Stimulated activated CD4-positive, alpha-beta T cell treated with anti-CD3 and anti-CD28 coated beads, Interleukin-15, amount 100 ng/mL, for 1 hour (primary cell): ENCODE data around the gene ZFR.

Experiments used
- DNase-seq, 2 donors: peaks; one replicate each; pipeline ENCODE4 v3.0.0-alpha.2; 2020; ENCODE audit warnings: low read depth in 1 of 2, low spot score in 1 of 2

Gene ZFR

DNA sequence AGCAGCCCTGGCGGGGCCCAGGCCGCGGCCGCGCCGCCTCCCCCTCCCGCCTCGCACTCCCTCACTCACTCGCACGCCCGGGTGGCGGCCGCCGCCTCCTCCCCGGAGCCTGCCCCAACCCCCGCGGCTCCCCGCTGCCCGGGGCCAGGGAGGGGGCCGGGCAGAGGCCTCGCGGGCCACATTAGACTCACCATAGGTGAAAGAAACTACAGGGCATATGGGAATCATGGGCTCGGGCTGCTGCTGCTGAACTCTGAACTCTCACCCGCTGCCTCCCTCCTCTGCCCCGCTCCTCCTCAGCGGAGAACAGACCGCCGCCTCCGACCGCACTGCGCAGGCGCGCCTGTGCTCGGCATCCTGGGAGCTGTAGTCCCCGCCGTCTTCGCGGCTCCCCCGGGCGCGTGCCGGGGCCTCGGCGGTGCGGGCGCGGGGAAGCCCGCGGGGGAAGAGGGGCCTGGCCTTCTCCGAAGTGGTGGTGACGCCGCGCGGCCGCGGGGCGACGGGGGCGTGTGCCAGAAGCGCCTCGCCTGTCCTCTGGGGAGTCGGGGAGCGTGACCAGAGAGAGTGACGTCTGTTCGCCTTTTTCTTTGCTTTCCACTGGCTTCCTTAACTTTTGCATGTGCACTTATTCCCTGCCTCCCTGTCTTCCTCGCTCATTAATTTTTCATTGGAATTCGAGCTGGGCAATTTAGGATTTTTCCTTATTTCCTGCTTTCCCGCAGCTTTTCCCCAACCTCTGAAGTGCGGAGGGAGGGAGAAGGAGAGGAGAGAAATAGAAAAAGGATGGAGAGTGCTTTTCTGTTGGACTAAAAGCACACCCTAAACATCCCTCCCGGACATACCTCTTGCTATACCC lies at the start of gene ZFR:
Gene ZFR (minus strand): TSS at position 310 of the 856 bp plus-strand sequence. CDS start 82 bp downstream, at position 228.
- DNase-seq = peak; percentile 82 to 87

DNA sequence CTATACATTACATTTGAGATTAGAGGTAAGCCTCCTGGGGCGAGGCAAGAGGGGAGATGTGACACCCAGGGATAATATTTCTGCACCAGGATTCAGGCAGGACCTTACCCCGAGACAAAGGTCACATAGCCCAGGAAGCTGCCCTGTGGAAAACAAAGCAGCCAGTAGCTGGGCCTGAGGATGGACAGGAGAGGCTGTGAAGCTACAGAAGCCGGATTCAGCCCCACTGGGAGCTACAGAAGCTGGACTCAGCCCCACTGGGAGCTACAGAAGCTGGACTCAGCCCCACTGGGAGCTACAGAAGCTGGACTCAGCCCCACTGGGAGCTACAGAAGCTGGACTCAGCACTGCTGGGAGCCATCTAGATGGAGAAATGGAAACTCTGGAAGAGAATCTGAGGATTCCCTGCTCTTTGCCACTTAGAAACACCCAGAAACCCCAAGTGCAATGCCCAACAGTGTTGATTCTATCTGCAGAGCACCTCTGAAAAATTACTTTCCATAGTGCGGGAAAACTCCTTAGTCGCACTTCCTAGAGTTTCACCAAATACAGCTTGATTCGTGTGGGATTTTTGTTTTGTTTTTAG lies 46.5 kb upstream of the ZFR start:
- no peak for DNase-seq

DNA sequence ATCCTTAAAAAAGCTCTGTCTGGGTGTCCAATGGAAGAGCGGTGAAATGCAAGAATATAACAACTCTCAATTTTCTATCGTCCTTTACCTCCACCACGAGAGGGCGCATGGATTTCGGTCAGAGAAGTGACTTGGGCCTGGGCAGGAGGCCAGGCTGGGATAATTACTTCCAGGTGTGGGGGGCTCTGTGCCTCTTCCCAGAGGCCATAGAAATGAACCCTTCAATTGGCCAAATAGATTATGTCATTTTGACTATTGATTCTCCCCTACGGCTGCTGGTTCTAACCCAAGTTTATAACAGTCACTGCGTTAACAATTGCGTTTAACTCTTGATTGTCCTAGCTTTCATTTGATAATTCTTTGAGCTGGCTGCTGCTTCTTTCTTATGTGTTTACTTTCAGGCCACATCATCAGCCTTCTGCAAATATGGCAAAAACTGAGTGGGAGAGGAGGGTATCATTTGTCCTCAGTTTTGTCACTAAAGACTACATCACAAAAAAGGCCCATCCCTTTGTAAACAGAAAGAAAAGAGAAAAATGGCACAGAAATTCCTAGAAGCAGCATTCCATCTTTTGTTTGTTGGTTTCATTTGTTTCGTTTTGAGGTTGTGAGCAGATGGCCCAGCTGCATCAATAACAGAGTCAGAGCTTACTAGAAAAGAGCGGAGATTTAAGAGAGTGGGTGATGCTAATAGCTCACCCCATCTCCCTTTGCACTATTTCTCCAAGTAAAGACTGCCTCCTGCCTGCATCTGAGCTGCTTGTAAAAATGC lies 45.4 kb upstream of the ZFR start:
- peak; percentile 39 to 46 for DNase-seq

DNA sequence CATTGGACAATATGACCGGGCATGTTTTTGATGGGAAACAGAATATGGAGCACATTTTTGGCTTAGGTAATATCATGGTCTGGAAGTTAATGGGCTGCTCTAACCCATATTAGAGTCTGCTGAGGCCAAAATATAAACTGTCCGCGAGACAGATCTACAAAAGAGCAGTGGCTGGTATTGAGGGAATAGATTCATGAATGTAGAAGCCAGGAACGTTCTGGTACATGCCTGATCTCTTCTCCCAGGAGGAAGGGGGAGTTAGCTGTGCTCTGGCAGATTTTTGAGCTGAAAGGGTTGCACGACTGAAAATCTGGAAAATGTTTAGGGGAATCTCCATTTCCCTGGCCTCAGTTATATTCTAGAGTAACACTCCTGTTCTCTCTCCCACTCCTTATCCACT lies 42.9 kb upstream of the ZFR start:
- no peak for DNase-seq

DNA sequence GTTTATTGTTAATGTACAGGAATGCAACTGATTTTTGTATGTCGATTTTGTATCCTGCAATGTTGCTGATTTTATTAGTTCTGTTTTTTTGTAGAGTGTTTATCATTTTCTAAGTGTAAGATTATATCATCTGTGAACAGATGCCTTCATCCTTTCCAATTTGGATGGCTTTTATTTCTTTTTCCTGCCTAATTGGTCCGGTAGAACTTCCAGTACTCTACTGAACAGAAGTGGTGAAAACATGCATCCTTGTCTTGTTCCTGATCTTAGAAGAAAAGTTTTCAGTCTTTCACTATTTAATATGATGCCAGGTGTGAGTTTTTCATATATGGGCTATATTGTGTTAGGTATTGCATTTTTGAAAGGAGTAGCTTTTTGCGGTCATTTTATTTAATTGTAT lies 42.5 kb upstream of the ZFR start:
- no peak for DNase-seq

DNA sequence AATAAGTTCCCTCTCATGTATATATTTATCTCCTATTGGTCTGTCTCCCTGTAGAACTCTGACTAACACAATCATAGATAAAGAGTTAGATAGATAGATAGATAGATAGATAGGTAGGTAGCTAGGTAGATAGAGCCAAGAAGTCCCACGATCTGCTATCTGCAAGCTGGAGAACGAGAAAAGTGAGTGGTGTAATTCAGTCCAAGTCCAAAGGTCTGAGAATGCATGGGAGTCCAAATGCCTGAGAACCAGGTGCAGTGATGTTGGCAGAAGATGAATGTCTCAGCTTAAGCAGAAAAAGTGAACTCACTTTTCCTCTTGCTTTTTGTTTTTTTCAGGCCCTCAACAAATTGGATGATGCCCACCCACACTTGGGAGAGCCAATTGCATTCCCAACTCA lies 37.7 kb upstream of the ZFR start:
- DNase-seq = no peak

DNA sequence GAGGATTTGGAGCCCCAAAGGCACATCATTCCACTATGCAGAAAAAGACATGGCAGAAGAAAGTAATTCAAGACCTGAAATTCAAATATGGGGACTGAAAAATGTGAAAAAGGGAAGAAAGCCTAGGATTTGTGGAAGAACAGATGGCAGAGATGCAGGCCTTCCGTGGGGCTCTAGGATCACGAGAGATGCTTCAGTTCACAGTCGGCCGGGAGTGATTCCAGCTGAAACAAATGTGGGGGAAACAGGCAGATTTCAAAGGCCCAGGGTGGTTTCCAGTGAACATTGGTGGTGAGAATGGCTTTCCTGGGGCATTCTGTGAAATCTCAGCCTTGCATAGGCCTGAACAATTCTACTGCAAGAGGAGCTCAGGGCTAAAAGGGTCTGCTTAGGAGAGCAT lies 34.6 kb upstream of the ZFR start:
- no peak for DNase-seq

DNA sequence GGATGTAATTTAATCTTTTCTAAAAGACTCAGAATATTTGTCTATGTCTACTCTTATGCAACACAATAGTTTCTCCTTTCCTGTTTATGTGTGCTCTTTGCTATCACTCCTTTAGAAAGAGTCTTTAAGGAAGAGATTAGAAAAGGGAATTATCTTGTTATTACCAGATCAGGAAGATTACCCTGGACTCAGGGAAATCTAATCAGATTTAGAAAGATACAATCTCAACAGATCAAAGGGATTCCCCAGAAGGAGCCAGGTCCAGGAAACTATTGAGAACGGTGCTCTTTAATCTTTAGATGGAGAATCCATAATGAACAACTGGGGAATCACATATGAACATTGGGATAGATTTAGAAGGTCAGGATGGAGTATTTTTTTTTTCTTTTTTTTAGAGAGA lies 32.4 kb upstream of the ZFR start:
- no peak for DNase-seq

DNA sequence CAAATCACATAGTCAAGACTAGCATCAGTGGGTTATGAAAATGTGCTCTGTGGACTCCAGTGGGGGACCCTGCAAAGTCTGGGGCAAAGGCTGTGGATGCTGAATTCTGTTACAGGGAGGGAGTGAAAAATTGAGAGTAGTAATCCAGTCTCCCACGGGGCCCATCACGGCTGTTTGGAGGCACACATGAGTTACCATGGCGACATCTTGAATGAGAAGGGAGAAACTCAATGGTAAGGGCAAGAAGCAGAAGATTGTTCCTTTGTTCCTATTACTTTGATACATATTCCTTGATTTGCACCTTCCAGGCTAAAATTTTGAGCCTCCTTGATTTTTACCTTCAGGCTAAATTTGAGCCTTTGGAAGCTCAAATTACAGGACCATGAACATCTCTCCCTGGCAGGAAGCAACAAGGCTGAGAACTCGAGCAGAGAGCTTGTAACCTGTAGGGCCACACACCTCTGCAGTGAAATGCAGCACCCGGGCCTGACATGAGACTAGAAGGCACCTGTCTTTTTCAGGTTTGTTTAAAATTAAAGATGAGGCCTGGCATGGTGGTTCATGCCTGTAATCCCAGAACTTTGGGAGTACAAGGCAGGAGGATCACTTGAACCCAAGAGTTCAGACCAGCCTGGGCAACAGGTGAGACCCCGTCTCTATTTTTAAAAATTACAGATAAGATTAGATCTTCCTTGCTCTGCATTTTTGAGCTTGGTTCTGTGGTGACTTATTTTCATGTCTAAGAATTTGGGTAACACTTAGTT lies 31.0 kb upstream of the ZFR start:
- no peak for DNase-seq

DNA sequence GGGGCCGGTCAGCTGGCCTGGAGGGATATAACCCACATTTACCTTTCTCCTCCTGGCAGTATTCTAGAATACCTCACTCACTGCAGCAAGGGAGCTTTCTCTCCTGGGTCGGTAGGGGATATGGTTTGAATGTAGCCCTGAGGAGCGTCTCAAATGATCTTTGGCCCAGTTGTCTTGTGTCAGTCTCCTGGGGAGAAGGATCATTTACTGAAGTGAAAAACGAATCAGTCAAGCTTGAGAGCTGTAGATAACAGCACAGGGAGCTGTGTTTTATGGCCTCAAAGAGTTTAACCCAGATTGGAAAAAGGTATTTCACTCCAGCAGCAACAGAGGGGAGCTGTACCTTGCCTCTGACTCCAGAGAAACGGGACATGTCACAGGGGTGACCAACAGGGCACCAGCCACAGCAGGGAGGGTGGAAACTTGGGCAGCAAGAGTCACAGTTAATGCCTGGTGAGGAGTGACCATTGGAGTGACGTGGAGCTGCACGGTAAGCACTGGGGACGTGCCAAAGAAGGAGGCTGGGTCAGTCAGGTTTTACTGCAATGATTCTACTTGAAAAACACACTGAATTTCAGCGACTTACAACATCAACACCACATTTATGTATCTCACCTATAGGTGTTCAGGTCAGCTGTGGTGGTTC lies 29.8 kb upstream of the ZFR start:
- DNase-seq = no peak

DNA sequence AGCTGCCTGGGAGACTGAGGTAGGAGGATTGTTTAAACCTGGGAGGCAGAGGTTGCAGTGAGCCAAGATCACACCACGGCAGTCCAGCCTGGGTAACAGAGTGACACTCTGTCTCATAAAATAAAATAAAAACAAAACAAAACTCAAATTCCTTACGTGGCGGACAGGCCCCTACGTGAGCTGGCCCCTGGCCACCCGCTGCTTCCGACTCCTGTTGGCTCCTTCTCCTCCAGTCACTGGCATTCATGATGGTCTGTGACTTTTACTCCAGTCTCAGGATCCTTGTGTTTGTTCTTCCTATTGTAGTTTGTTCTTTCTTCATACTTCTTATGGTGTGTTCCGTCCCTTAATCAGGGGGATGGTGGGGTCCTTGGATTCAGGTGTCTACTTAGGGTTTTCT lies 28.5 kb upstream of the ZFR start:
- no peak for DNase-seq

DNA sequence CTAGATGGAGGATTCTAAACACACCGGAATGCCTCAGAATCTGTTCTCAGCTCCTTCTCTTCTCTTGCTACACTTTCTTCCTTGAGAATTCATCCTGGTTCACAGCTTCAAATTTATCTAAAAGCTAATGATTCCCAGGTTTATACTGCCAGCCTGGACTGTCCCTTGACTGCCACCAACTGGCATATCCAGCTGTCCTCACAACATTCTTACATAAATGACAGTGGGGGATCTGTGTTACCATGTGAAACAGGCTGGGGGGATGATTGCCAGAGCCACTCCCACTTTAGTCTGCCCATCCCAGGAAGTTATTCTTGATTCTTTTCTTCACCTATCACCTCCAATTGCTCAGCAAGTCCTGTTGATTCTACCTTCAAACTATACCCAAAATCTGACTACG lies 27.2 kb upstream of the ZFR start:
- DNase-seq = no peak

DNA sequence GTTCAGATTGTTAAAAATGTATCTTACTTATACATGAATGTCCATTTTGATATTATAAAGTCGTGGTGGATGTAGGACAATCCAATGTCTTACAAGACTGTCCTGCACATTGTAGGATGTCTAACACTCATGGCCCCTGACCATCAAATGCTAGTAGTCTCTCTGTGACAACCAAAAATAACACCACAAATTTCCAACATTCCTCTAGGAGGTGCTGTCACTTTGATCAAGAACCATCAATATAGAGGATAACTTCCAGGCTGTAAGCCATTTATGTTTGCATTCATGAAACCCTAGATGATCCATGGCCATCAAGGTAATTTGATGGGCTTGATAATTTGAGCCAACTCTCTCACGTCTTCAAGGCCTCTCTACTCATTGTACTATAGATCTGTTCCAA lies 20.5 kb upstream of the ZFR start:
- no peak for DNase-seq

DNA sequence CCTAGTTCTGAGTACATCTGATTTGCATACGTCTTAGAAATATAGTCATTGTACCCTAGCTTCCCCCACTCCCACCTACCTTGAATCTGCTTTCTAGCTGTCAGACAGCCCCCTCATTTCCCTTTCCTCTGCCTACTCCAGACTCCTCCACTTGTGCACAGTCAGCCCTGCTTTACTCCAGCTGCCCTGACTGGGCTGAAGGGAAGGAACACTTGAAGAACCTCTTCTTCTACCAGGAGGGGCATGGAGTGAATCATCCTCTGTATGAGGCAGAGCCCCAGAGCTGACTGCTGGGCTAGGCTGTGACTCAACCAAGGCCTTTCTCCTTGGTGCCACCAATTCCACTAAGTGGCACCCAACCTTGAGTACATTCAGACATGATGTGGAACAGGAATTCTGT lies 18.1 kb upstream of the ZFR start:
- DNase-seq = peak in 1 of 2 donors; percentile 22

DNA sequence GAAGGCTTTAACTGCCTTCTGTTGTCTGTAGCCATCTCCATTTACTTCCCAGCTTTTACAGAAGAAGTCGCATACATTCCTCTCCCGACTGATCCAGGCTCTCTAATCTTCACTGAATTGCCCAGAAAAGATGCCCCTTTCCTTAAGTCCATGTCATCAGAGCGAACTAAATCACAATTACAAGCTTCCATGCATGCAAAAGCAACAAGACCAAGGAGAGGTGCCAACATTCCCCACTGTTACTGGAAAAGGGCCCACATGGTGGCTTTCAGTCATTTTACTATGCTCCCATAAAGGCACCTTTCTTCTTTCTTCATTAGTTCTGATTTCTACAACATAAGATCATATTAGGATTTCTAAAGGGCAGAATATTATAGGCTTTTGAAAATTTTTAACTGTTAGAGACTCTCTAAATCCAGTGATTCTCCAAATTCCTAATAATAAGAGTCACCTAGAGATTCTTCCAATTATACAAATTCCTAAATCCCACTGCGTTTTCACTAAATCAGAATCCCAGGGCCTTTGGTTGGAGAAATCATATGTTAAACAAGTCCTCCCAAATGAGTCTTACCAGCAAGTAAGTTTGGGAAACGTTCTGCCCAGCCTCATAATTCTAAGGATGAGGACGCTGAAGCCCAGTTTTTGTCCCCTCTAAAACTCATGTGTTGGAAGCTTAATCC lies 17.0 kb upstream of the ZFR start:
- no peak for DNase-seq

DNA sequence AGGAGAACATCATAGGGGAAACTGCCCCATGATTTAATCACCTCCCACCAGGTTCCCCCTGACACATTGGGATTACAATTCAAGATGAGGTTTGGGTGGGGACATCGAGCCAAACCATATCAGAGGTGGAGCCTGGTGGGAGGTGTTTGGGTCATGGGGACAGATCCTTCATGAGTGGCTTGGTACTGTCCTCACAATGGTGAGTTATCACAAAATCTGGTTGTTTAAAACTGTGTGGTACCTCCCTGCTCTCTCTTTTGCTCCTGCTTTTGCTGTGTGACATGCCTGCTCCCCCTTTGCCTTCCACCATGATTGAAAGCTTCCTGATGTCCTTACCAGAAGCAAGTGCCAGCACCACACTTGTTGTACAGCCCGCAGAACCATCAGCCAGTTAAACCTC lies 16.2 kb upstream of the ZFR start:
- DNase-seq = no peak

DNA sequence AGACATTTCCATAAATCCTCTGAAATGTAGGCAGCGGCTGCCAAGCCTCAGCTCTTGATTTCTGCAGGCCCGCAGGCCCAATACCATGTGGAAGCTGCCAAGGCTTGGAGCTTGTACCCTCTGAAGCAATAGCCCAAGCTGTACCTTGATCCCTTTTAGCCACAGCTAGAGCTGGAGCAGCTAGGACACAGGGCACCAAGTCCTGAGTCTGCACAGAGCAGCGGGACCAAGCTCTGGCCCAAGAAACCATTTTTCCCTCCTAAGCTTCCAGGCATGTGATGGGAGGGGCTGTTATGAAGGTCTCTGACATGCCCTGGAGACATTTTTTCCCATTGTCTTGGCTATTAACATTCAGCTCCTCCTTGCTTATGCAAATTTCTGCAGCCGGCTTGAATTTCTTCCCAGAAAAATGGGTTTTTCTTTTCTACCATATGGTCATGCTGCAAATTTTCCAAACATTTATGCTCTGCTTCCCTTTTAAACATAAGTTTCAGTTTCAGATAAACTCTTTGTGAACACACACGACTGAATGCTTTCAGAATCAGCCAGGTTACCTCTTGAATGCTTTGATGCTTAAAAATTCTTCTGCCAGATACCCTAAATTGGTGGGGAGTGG lies 14.4 kb upstream of the ZFR start:
- DNase-seq = no peak

DNA sequence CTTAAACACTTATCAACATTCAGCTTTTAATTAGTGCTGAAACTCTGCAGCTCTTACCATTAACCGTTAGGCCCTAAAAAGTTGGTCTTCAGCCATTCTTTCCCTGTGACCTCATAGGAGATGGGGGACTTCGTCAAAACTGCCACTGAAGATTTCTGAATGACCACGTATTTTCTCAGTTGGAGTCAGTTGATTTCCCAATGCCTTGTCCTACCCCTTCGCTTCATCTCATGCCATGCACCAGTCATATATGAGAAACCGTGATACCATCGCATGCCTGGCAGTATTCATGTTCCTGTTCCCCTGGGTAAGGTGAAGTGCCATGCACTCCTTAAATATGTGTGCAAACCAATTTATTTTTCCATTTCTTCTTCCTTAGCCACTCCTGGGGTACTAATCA lies 10.8 kb upstream of the ZFR start:
- no peak for DNase-seq

DNA sequence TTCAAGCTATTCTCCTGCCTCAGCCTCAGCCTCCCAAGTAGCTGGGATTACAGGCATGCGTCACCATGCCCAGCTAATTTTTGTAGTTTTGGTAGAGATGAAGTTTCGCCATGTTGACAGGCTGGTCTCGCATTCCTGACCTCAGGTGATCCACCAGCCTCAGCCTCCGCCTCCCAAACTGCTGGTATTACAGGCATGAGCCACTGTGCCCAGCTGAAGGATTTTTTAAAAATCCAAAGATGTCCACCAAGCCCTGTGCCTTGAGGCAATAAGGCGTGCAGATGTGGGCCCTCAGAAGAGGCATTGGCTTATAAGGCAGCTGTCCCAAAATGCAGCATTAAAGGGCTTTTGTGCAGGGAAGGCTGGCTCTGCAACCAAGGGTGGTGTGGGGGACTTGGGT lies 10.3 kb upstream of the ZFR start:
- DNase-seq = no peak

DNA sequence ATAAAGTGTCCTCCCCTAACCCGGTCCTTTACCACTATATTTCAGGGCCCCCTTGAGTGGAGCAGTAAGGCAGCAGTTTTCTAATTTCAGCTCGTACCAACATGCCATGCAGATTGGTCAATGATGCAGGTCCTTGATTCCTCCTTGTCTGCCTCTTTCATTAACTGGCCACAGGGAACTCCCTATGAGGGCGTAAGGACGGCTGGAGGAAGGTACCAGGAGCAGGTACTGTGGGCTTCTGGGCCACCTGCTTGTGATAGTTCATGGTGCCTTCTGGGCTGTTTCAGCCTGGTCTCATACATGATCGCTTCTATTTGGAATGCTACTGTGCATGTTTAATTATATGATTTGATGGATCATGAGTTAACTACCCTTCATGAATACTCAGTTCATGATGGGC lies 9.4 kb upstream of the ZFR start:
- no peak for DNase-seq
